HEK293 (cell line): Measurements from ENCODE around the gene SKI.

Source experiments
- EGR2 ChIP-seq: fragments of 450-650 bp; formaldehyde crosslinking; IDR thresholded peaks from 2 replicates; pipeline ENCODE4 v1.5.1; 2016; ENCODE audit warnings: low read depth, missing biosample characterization, missing genetic modification characterization
- HOXD13 ChIP-seq: sonication (generic); formaldehyde crosslinking; IDR thresholded peaks from 2 replicates; pipeline ENCODE4 v1.8.0; 2022; ENCODE audit warnings: missing genetic modification reagents, borderline replicate concordance
- KLF17 ChIP-seq: fragments of 450-650 bp; formaldehyde crosslinking; IDR thresholded peaks from 2 replicates; pipeline ENCODE4 v1.5.1; 2016; ENCODE audit warnings: missing biosample characterization, missing genetic modification characterization
- OSR2 ChIP-seq: fragments of 450-650 bp; formaldehyde crosslinking; IDR thresholded peaks from 2 replicates; pipeline ENCODE4 v1.5.1; 2016; ENCODE audit warnings: missing biosample characterization, missing genetic modification characterization
- OVOL3 ChIP-seq: fragments of 450-650 bp; formaldehyde crosslinking; IDR thresholded peaks from 2 replicates; pipeline ENCODE4 v1.5.1; 2016; ENCODE audit warnings: missing biosample characterization, missing genetic modification characterization
- SALL2 ChIP-seq: fragments of 450-650 bp; formaldehyde crosslinking; IDR thresholded peaks from 2 replicates; pipeline ENCODE4 v1.5.0; 2017; ENCODE audit warnings: missing biosample characterization, mild to moderate bottlenecking, missing genetic modification characterization, borderline replicate concordance
- WT1 ChIP-seq: fragments of 450-650 bp; formaldehyde crosslinking; IDR thresholded peaks from 2 replicates; pipeline ENCODE4 v1.5.1; 2016; ENCODE audit warnings: missing biosample characterization, missing genetic modification characterization
- ZEB2 ChIP-seq: fragments of 450-650 bp; formaldehyde crosslinking; IDR thresholded peaks from 2 replicates; pipeline ENCODE4 v1.5.1; 2016; ENCODE audit warnings: missing biosample characterization, missing genetic modification characterization
- ZIC2 ChIP-seq: fragments of 450-650 bp; formaldehyde crosslinking; IDR thresholded peaks from 2 replicates; pipeline ENCODE4 v1.5.1; 2016; ENCODE audit warnings: missing biosample characterization, missing genetic modification characterization
- ZNF112 ChIP-seq: fragments of 450-650 bp; formaldehyde crosslinking; IDR thresholded peaks from 2 replicates; pipeline ENCODE4 v1.5.0; 2017; ENCODE audit warnings: missing biosample characterization, missing genetic modification characterization
- ZNF132 ChIP-seq: fragments of 450-650 bp; formaldehyde crosslinking; IDR thresholded peaks from 2 replicates; pipeline ENCODE4 v1.5.1; 2017; ENCODE audit warnings: missing biosample characterization, missing genetic modification characterization, borderline replicate concordance
- ZNF184 ChIP-seq: fragments of 450-650 bp; IDR thresholded peaks from 2 replicates; pipeline ENCODE4 v1.5.1; 2018; ENCODE audit warnings: missing biosample characterization, mild to moderate bottlenecking, missing genetic modification characterization
- ZNF248 ChIP-seq: fragments of 450-650 bp; formaldehyde crosslinking; IDR thresholded peaks from 2 replicates; pipeline ENCODE4 v1.5.1; 2017; ENCODE audit warnings: missing biosample characterization, missing genetic modification characterization
- ZNF335 ChIP-seq: fragments of 450-650 bp; formaldehyde crosslinking; conservative IDR thresholded peaks from 2 replicates; pipeline ENCODE4 v1.5.1; 2016; ENCODE audit warnings: missing biosample characterization, missing genetic modification characterization
- ZNF660 ChIP-seq: fragments of 450-650 bp; IDR thresholded peaks from 2 replicates; pipeline ENCODE4 v1.5.1; 2018; ENCODE audit warnings: missing biosample characterization, mild to moderate bottlenecking, missing genetic modification characterization
- ZNF785 ChIP-seq: fragments of 450-650 bp; formaldehyde crosslinking; IDR thresholded peaks from 2 replicates; pipeline ENCODE4 v1.5.1; 2016; ENCODE audit warnings: missing biosample characterization, missing genetic modification characterization
- ZNF837 ChIP-seq: fragments of 450-650 bp; formaldehyde crosslinking; IDR thresholded peaks from 2 replicates; pipeline ENCODE4 v1.5.1; 2016; ENCODE audit warnings: missing biosample characterization, missing genetic modification characterization
- ZSCAN30 ChIP-seq: fragments of 450-650 bp; IDR thresholded peaks from 2 replicates; pipeline ENCODE4 v1.5.1; 2018; ENCODE audit warnings: missing biosample characterization, mild to moderate bottlenecking, missing genetic modification characterization, moderate library complexity
- TF ChIP-seq, protein P1 (sequence below): fragments of 450-650 bp; formaldehyde crosslinking; IDR thresholded peaks from 2 replicates; pipeline ENCODE4 v1.5.1; 2016; ENCODE audit warnings: missing biosample characterization, missing genetic modification characterization, borderline replicate concordance
- TF ChIP-seq, protein P2 (sequence below): fragments of 450-650 bp; formaldehyde crosslinking; IDR thresholded peaks from 2 replicates; pipeline ENCODE4 v1.5.1; 2017; ENCODE audit warnings: missing biosample characterization, missing genetic modification characterization
- TF ChIP-seq, protein P3 (sequence below): fragments of 450-650 bp; formaldehyde crosslinking; IDR thresholded peaks from 2 replicates; pipeline ENCODE4 v1.5.1; 2016; ENCODE audit warnings: missing biosample characterization, missing genetic modification characterization

SKI gene

DNA sequence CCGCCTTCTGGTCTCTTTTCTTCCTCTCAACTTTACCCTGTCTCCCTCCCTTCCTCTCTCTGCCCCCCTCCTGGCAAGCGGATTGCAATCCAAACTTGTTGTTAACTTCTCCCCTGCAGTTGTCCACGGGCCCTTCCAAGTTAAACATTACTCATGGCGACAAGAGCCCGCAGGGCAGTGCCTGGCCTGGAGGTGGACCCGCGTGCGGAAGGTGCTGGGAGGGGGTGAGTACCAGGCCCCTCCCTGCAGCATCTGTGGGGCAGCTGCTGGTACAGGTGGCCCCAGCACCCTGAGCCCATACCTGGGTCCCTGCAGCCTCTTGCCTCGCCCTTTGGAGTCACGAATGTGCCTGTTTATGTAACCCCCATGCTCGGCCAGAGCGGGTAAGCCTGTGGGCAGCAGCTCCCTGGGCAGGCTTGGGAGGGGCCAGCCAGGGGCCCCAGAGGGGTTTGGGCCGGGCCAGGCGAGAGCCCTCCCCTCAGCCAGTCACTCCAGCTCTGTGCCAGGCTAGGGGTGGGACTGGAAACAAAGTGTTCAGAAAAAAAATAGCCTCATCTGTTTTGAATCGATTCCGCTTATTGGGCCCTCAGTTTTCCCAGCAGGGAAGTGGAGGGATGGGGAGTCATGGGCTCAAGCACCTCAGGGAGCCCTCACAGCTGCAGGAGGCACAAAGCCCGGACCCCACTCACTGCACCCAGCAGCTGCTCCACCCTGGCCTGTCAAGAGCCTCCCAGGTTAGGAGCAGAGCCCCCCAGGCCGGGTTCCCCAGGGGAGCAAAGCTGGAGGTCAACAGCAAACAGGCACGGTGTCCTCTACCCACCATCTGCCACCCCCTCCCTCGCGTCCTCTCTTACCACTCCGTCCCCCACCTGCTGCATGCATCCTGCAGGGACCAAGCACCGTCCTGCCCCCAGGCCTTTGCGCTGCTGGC is 19.5 kb upstream of the SKI start (continued):
- TF ChIP-seq, protein P1, sequence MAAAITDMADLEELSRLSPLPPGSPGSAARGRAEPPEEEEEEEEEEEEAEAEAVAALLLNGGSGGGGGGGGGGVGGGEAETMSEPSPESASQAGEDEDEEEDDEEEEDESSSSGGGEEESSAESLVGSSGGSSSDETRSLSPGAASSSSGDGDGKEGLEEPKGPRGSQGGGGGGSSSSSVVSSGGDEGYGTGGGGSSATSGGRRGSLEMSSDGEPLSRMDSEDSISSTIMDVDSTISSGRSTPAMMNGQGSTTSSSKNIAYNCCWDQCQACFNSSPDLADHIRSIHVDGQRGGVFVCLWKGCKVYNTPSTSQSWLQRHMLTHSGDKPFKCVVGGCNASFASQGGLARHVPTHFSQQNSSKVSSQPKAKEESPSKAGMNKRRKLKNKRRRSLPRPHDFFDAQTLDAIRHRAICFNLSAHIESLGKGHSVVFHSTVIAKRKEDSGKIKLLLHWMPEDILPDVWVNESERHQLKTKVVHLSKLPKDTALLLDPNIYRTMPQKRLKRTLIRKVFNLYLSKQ (tag by site-specific recombination) = no peak
- TF ChIP-seq ZNF660 = no peak
- no peak for TF ChIP-seq SALL2
- TF ChIP-seq EGR2 (tag by site-specific recombination) = no peak
- no peak for TF ChIP-seq ZSCAN30 (tag by site-specific recombination)
- TF ChIP-seq ZNF248 (tag by site-specific recombination) = no peak
- TF ChIP-seq ZNF785 (tag by site-specific recombination) = no peak
- TF ChIP-seq ZNF335 (tag by site-specific recombination) = peak; percentile 56
- TF ChIP-seq, protein P2, sequence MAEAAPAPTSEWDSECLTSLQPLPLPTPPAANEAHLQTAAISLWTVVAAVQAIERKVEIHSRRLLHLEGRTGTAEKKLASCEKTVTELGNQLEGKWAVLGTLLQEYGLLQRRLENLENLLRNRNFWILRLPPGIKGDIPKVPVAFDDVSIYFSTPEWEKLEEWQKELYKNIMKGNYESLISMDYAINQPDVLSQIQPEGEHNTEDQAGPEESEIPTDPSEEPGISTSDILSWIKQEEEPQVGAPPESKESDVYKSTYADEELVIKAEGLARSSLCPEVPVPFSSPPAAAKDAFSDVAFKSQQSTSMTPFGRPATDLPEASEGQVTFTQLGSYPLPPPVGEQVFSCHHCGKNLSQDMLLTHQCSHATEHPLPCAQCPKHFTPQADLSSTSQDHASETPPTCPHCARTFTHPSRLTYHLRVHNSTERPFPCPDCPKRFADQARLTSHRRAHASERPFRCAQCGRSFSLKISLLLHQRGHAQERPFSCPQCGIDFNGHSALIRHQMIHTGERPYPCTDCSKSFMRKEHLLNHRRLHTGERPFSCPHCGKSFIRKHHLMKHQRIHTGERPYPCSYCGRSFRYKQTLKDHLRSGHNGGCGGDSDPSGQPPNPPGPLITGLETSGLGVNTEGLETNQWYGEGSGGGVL = peak; percentile 84
- no peak for TF ChIP-seq OSR2 (tag by site-specific recombination)
- no peak for TF ChIP-seq ZEB2 (tag by site-specific recombination)
- no peak for TF ChIP-seq HOXD13
- TF ChIP-seq, protein P3, sequence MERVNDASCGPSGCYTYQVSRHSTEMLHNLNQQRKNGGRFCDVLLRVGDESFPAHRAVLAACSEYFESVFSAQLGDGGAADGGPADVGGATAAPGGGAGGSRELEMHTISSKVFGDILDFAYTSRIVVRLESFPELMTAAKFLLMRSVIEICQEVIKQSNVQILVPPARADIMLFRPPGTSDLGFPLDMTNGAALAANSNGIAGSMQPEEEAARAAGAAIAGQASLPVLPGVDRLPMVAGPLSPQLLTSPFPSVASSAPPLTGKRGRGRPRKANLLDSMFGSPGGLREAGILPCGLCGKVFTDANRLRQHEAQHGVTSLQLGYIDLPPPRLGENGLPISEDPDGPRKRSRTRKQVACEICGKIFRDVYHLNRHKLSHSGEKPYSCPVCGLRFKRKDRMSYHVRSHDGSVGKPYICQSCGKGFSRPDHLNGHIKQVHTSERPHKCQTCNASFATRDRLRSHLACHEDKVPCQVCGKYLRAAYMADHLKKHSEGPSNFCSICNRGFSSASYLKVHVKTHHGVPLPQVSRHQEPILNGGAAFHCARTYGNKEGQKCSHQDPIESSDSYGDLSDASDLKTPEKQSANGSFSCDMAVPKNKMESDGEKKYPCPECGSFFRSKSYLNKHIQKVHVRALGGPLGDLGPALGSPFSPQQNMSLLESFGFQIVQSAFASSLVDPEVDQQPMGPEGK (tag by site-specific recombination) = 0 out of 2 replicates have a peak, but pooled peaks have one; percentile 52
- TF ChIP-seq ZNF184 (tag by site-specific recombination) = no peak
- peak; percentile 38; the same call in 1 of the 2 replicates for TF ChIP-seq KLF17
- no peak for TF ChIP-seq ZNF112 (tag by site-specific recombination)
- TF ChIP-seq OVOL3 = no peak
- no peak for TF ChIP-seq ZNF837
- no peak for TF ChIP-seq WT1 (tag by site-specific recombination)
- TF ChIP-seq ZNF132 (tag by site-specific recombination) = no peak
- TF ChIP-seq ZIC2 (tag by site-specific recombination) = peak; percentile 85
